MCF 10A (cell line): ENCODE results near the gene CASP2. TPM values are rescaled to one million over a fixed set of nuclear protein-coding genes. Genes with fewer than 3 reads are reported as not detected.

Experiments
- BruUV-seq: library from RNA; stranded (reverse); fragments of 400-500 nt; replicated peaks from 2 replicates; lab custom pipeline; 2021; lab: Mats Ljungman, UMichigan
- CTCF ChIA-PET: fragments of 300-600 bp; sonication (Branson Sonifier 250); formaldehyde crosslinking; extraction: SDS; loops from one replicate; lab custom pipeline; 2021; ENCODE audit warnings: antibody characterized with exemption, inconsistent platforms; lab: Yijun Ruan, JAX
- POLR2A ChIA-PET: fragments of 300-600, 350-650 bp; sonication (Branson Sonifier 250); formaldehyde crosslinking; extraction: SDS; loops from one replicate; lab custom pipeline; 2020; ENCODE audit warnings: antibody characterized with exemption, inconsistent platforms; lab: Yijun Ruan, JAX
- DNase-seq: peaks from one replicate; pipeline ENCODE4 v3.0.0-alpha.2; 2018; ENCODE audit not compliant: unreplicated experiment
- H3K27ac Mint-ChIP-seq: one replicate; pipeline ENCODE4 v1.8.0; 2022; ENCODE audit warnings: mild to moderate bottlenecking, low read depth, mixed read lengths; ENCODE audit not compliant: unreplicated experiment
- H3K27me3 Mint-ChIP-seq: one replicate; pipeline ENCODE4 v1.8.0; 2022; ENCODE audit warnings: mixed read lengths; ENCODE audit not compliant: insufficient read depth, unreplicated experiment
- H3K36me3 Mint-ChIP-seq: one replicate; pipeline ENCODE4 v1.8.0; 2022; ENCODE audit warnings: mild to moderate bottlenecking, moderate library complexity, mixed read lengths; ENCODE audit not compliant: insufficient read depth, unreplicated experiment
- H3K4me1 Mint-ChIP-seq: one replicate; pipeline ENCODE4 v1.8.0; 2022; ENCODE audit warnings: mixed read lengths; ENCODE audit not compliant: insufficient read depth, unreplicated experiment
- H3K4me3 Mint-ChIP-seq: one replicate; pipeline ENCODE4 v1.8.0; 2022; ENCODE audit warnings: mild to moderate bottlenecking, moderate library complexity, mixed read lengths; ENCODE audit not compliant: unreplicated experiment
- H3K9me3 Mint-ChIP-seq: one replicate; pipeline ENCODE4 v1.8.0; 2022; ENCODE audit warnings: mixed read lengths; ENCODE audit not compliant: unreplicated experiment
- intact Hi-C: fragments of 100-400 bp; cut with micrococcal nuclease; formaldehyde crosslinking; loops from 2 replicates; pipeline ENCODE4 v1.14.1; 2022
- total RNA-seq: library from RNA; stranded (reverse); gene quantifications from 2 replicates; pipeline ENCODE4 v1.2.3, GENCODE V29; 2022
- TF ChIP-seq, protein P1 (sequence below): fragments of 200-600 bp; IDR thresholded peaks from one replicate; pipeline ENCODE4 v1.8.0; 2022; ENCODE audit warnings: antibody characterized with exemption, mild to moderate bottlenecking; ENCODE audit not compliant: unreplicated experiment

CASP2 gene
- total RNA-seq, 1 experiment from 2014 or later, result 15.1 TPM

GRCh38 chr7:143351574-143351973 is 63.4 kb downstream of the CASP2 start:
- H3K27ac Mint-ChIP-seq, result no peak overlapping the region
- H3K4me3 Mint-ChIP-seq, result no peak overlapping the region

DNA sequence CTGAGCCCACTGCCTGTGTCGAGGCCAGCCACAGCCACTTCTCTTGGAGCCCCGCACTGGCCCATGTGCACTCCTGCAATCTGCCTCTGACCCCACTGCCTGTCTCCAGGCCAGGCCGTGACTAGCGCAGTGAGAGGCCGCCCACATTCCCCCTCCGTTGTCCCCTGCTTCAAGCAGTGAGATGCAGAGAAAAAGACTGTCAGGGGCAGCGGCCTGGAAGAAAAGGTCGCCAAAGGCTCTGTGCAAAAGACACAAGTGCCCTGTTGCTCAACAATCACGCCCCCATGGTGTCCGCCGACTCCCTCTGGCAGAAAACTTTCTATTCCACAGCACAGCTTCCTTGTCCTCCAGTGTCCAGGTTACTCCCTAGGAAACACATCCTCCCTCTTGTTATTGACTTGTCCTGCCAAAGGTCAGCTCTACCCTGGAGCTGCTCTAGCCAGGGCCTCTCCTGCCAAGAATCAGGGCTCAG is 64.4 kb downstream of the CASP2 start:
- DNase-seq, result no peak
- H3K36me3 Mint-ChIP-seq, result no peaks in the 10 kb centered on the region
- no TSS peak for BruUV-seq
- TF ChIP-seq, protein P1, sequence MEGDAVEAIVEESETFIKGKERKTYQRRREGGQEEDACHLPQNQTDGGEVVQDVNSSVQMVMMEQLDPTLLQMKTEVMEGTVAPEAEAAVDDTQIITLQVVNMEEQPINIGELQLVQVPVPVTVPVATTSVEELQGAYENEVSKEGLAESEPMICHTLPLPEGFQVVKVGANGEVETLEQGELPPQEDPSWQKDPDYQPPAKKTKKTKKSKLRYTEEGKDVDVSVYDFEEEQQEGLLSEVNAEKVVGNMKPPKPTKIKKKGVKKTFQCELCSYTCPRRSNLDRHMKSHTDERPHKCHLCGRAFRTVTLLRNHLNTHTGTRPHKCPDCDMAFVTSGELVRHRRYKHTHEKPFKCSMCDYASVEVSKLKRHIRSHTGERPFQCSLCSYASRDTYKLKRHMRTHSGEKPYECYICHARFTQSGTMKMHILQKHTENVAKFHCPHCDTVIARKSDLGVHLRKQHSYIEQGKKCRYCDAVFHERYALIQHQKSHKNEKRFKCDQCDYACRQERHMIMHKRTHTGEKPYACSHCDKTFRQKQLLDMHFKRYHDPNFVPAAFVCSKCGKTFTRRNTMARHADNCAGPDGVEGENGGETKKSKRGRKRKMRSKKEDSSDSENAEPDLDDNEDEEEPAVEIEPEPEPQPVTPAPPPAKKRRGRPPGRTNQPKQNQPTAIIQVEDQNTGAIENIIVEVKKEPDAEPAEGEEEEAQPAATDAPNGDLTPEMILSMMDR, result no peak
- no peak overlapping the region for H3K27ac Mint-ChIP-seq
- no peak overlapping the region for H3K4me3 Mint-ChIP-seq
- CTCF ChIA-PET, result no interaction called here
- no peaks in the 10 kb centered on the region for H3K9me3 Mint-ChIP-seq
- H3K4me1 Mint-ChIP-seq, result no peaks in the 10 kb centered on the region
- peaks cover 5% of the 10 kb centered on the region for H3K27me3 Mint-ChIP-seq
- intact Hi-C loops, result no loop called here
- POLR2A ChIA-PET, result no interaction called here

More at GRCh38 chr7:143351574-143351973, 63.4 kb downstream of the CASP2 start:
- intact Hi-C loops, result no loop called here
- H3K36me3 Mint-ChIP-seq, result no peaks in the 10 kb centered on the region
- ChIA-PET CTCF (interaction anchor here (0.7 to 1.2 kb wide), 3 partner anchors 9 to 834 kb away, joined by 4 read pairs; no protein-coding TSS in a partner anchor), POLR2A (no interaction called here)
- DNase-seq, result no peak
- no peaks in the 10 kb centered on the region for H3K9me3 Mint-ChIP-seq
- BruUV-seq, result no TSS peak
- peaks cover 15% of the 10 kb centered on the region for H3K27me3 Mint-ChIP-seq
- TF ChIP-seq, protein P1, result no peak
- H3K4me1 Mint-ChIP-seq, result no peaks in the 10 kb centered on the region

- CTCF ChIA-PET, result interaction anchor here (0.7 kb wide), 1 partner anchor 55 kb away, joined by 3 read pairs; no protein-coding TSS in a partner anchor
- BruUV-seq, result no TSS peak
These were observed 66.2 kb downstream of the CASP2 start for GRCh38 chr7:143354376-143354775.

DNA sequence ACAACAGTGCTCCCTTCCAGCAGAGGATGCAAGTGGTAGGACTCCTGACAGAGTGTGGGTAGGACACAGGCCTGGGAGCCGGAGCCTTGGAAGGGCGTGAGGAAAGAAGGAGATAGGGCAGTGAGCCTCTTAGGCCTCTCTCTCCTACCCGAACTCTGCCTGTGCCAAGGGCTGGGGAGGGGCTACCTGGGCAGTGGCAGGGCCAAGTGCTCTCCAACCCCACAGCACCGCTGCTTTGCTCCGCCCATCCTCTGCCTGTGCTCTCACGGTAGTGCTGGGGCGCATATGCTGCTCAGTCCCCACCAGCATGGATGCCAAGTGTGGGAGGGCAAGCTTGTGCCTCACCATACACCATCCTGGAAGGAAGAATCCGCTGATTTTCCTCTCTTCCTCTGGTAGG is 66.8 kb downstream of the CASP2 start:
- H3K36me3 Mint-ChIP-seq, result no peaks in the 10 kb centered on the region
- POLR2A ChIA-PET, result no interaction called here
- TF ChIP-seq, protein P1, result no peak
- CTCF ChIA-PET, result no interaction called here
- H3K4me3 Mint-ChIP-seq, result no peak overlapping the region
- H3K4me1 Mint-ChIP-seq, result no peaks in the 10 kb centered on the region
- BruUV-seq, result no TSS peak
- peaks cover 13% of the 10 kb centered on the region for H3K27me3 Mint-ChIP-seq
- no peaks in the 10 kb centered on the region for H3K9me3 Mint-ChIP-seq
- no peak for DNase-seq
- H3K27ac Mint-ChIP-seq, result no peak overlapping the region
- intact Hi-C loops, result no loop called here

More at GRCh38 chr7:143354376-143354775, 66.2 kb downstream of the CASP2 start:
- no peaks in the 10 kb centered on the region for H3K36me3 Mint-ChIP-seq
- intact Hi-C loops, result no loop called here
- H3K4me3 Mint-ChIP-seq, result no peak overlapping the region
- TF ChIP-seq, protein P1, result no peak
- no peaks in the 10 kb centered on the region for H3K9me3 Mint-ChIP-seq
- POLR2A ChIA-PET, result interaction anchor here (1.2 kb wide), 1 partner anchor 48 kb away, joined by 4 read pairs; no protein-coding TSS in a partner anchor
- no peak overlapping the region for H3K27ac Mint-ChIP-seq
- H3K4me1 Mint-ChIP-seq, result no peaks in the 10 kb centered on the region
- peaks cover 7% of the 10 kb centered on the region for H3K27me3 Mint-ChIP-seq
- no peak for DNase-seq
